ENCODE results near the gene TSSK3. TPM values are rescaled to one million over a fixed set of nuclear protein-coding genes. Genes with fewer than 3 reads are reported as not detected.

The TSSK3 gene
- total RNA-seq: under 1 TPM in 1 of 2 experiments, not detected in 1; 0.21 TPM

GRCh38 chr1:32362474-32363313 lies at the start of gene TSSK3, which contains the start of gene FAM229A:
Gene TSSK3, plus strand, starts transcription at chr1:32362539. Its CDS starts 163 bp downstream, at chr1:32362702.
Gene FAM229A, minus strand, starts transcription at chr1:32362485. Its CDS starts 394 bp downstream, at chr1:32362091.
- no peak for DNase-seq
- H3K4me1 Mint-ChIP-seq (ENCODE audit: low read depth): peaks cover 21% of the 10 kb centered on the region
- H3K4me3 Mint-ChIP-seq: no peak within 1 kb of the TSS
- no peaks in the 10 kb centered on the region for H3K27me3 Mint-ChIP-seq (ENCODE audit: low read depth)
- peaks cover 24% of the 10 kb centered on the region for H3K36me3 Mint-ChIP-seq (ENCODE audit: low read depth)
- ChIA-PET POLR2A (interaction anchor here (1.0 kb wide), 1 partner anchor 10 kb away, joined by 3 read pairs; no protein-coding TSS in a partner anchor), CTCF (interaction anchor here (0.9 to 1.0 kb wide), 2 partner anchors 12 to 114 kb away, joined by 3 to 4 read pairs; no protein-coding TSS in a partner anchor)
- H3K9me3 Mint-ChIP-seq (ENCODE audit: insufficient read depth): no peaks in the 10 kb centered on the region
- H3K27ac Mint-ChIP-seq: no peak within 1 kb of the TSS
- ATAC-seq: no peak

GRCh38 chr1:32316903-32317277 lies 45.4 kb upstream of the TSSK3 start:
- Mint-ChIP-seq H3K4me1 (ENCODE audit: low read depth) (peaks cover 22% of the 10 kb centered on the region), H3K4me3 (no peak overlapping the region), H3K36me3 (ENCODE audit: low read depth) (peaks cover 39% of the 10 kb centered on the region), H3K27ac (no peak overlapping the region), H3K27me3 (ENCODE audit: low read depth) (no peaks in the 10 kb centered on the region), H3K9me3 (ENCODE audit: insufficient read depth) (no peaks in the 10 kb centered on the region)
- DNase-seq: no peak
- ChIA-PET CTCF (interaction anchor here (1.0 kb wide), 1 partner anchor 102 kb away, joined by 3 read pairs; no protein-coding TSS in a partner anchor), POLR2A (no interaction called here)
- ATAC-seq: no peak

- peaks cover 47% of the 10 kb centered on the region for H3K36me3 Mint-ChIP-seq (ENCODE audit: low read depth)
- no peaks in the 10 kb centered on the region for H3K27me3 Mint-ChIP-seq (ENCODE audit: low read depth)
- no peaks in the 10 kb centered on the region for H3K9me3 Mint-ChIP-seq (ENCODE audit: insufficient read depth)
- H3K4me1 Mint-ChIP-seq (ENCODE audit: low read depth): peaks cover 35% of the 10 kb centered on the region
- no peak overlapping the region for H3K27ac Mint-ChIP-seq
- POLR2A ChIA-PET: interaction anchor here (0.6 to 1.1 kb wide), 2 partner anchors 31 to 112 kb away, joined by 3 read pairs; no protein-coding TSS in a partner anchor
- no peak overlapping the region for H3K4me3 Mint-ChIP-seq
- ATAC-seq (no peak), DNase-seq (no peak)
- CTCF ChIA-PET: no interaction called here
Observed at GRCh38 chr1:32318127-32318869, 44.0 kb upstream of the TSSK3 start.

DNA sequence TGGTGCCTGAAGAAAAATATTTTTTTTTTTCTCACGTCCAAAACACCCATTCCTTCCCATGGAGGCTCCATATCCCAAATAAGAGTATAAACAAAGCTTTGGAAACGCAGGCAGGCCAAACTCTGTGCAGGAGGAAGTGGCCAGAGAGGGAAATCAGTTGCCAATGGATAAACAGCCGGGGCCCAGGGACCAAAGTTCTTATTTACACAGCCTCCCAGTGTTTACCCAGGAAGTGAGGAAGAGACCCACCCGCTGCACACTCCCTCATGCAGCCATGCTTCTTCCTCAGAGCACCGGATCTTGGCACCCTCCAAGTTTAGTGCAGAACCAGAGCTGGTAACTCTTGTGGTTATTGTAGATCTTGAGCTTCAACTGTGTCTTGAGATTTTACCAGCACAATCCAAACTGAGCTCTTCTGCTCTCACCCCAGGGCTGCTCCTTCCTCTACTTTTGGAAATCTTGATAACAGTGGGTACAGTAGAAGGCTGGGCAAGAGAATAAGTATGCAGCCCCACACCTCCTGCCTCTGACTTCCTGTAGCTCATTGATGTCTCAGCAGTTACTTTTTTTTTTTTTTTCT lies 40.5 kb upstream of the TSSK3 start:
- POLR2A ChIA-PET: interaction anchor here (0.7 to 2.1 kb wide), 8 partner anchors 9 to 329 kb away, joined by 3 to 14 read pairs (median 4); partner anchors contain the start of genes BSDC1, IQCC, MARCKSL1 and RBBP4
- H3K9me3 Mint-ChIP-seq (ENCODE audit: insufficient read depth): no peaks in the 10 kb centered on the region
- CTCF ChIA-PET: interaction anchor here (0.6 to 4.4 kb wide), 13 partner anchors 10 to 183 kb away, joined by 3 to 22 read pairs (median 4); partner anchors contain the start of gene MARCKSL1
- H3K27ac Mint-ChIP-seq: peak overlapping the region; percentile 84
- peak overlapping the region; percentile 40 for H3K4me3 Mint-ChIP-seq
- no peaks in the 10 kb centered on the region for H3K27me3 Mint-ChIP-seq (ENCODE audit: low read depth)
- H3K4me1 Mint-ChIP-seq (ENCODE audit: low read depth): peaks cover 43% of the 10 kb centered on the region
- H3K36me3 Mint-ChIP-seq (ENCODE audit: low read depth): peaks cover 52% of the 10 kb centered on the region
- peak; percentile 83 for ATAC-seq
- DNase-seq: peak; percentile 51

GRCh38 chr1:32327204-32327603 lies 35.1 kb upstream of the TSSK3 start:
- H3K36me3 Mint-ChIP-seq (ENCODE audit: low read depth): peaks cover 74% of the 10 kb centered on the region
- no peaks in the 10 kb centered on the region for H3K27me3 Mint-ChIP-seq (ENCODE audit: low read depth)
- H3K4me3 Mint-ChIP-seq: no peak overlapping the region
- no peak overlapping the region for H3K27ac Mint-ChIP-seq
- CTCF ChIA-PET: no interaction called here
- peaks cover 24% of the 10 kb centered on the region for H3K4me1 Mint-ChIP-seq (ENCODE audit: low read depth)
- no peaks in the 10 kb centered on the region for H3K9me3 Mint-ChIP-seq (ENCODE audit: insufficient read depth)
- POLR2A ChIA-PET: interaction anchor here (0.6 kb wide), 1 partner anchor 9 kb away, joined by 3 read pairs; the partner anchor contains the start of gene MARCKSL1
- DNase-seq (no peak), ATAC-seq (no peak)

DNA sequence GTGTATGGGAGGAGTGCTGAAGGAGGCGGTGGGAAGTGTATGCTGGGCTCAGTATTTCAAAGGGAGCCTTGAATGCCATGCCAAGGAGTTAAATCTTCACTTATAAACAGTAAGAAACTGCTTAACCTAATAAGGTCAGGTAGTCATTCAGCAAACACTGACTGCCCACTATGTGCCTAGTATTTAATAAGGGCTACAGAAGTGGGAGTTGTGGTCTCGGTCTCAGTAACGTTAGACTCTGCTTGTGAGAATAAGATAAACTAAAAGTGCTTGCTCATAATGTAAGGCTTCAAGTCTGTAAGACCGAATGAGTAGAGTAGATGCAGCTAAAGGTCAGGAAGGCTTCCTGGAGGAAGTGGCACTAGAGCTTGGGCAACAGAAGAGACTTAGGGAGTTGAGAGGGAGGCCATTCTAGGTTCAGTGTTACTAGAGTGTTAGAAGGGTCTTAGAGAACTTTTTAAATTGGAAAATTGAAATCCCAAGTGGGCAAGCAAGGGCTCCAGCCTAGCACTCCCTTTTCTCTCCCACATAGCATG lies 32.3 kb upstream of the TSSK3 start:
- peaks cover 76% of the 10 kb centered on the region for H3K36me3 Mint-ChIP-seq (ENCODE audit: low read depth)
- CTCF ChIA-PET: no interaction called here
- H3K4me3 Mint-ChIP-seq: no peak overlapping the region
- H3K4me1 Mint-ChIP-seq (ENCODE audit: low read depth): peaks cover 17% of the 10 kb centered on the region
- H3K9me3 Mint-ChIP-seq (ENCODE audit: insufficient read depth): no peaks in the 10 kb centered on the region
- no peak for ATAC-seq
- no peaks in the 10 kb centered on the region for H3K27me3 Mint-ChIP-seq (ENCODE audit: low read depth)
- DNase-seq: no peak
- H3K27ac Mint-ChIP-seq: peak overlapping the region; percentile 5
- POLR2A ChIA-PET: interaction anchor here (2.2 kb wide), 1 partner anchor 8 kb away, joined by 6 read pairs; no protein-coding TSS in a partner anchor

- Mint-ChIP-seq H3K27me3 (ENCODE audit: low read depth) (no peaks in the 10 kb centered on the region), H3K9me3 (ENCODE audit: insufficient read depth) (no peaks in the 10 kb centered on the region), H3K4me1 (ENCODE audit: low read depth) (peaks cover 17% of the 10 kb centered on the region), H3K27ac (peak overlapping the region; percentile 1), H3K36me3 (ENCODE audit: low read depth) (peaks cover 70% of the 10 kb centered on the region), H3K4me3 (no peak overlapping the region)
- CTCF ChIA-PET: no interaction called here
- DNase-seq (no peak), ATAC-seq (no peak)
- POLR2A ChIA-PET: interaction anchor here (0.6 to 2.2 kb wide), 2 partner anchors 9 to 13 kb away, joined by 3 to 6 read pairs; no protein-coding TSS in a partner anchor
Observed at GRCh38 chr1:32330558-32331151, 31.7 kb upstream of the TSSK3 start.

- CTCF ChIA-PET: interaction anchor here (1.0 kb wide), 1 partner anchor 28 kb away, joined by 4 read pairs; no protein-coding TSS in a partner anchor
- Mint-ChIP-seq H3K36me3 (ENCODE audit: low read depth) (peaks cover 68% of the 10 kb centered on the region), H3K27ac (no peak overlapping the region), H3K4me1 (ENCODE audit: low read depth) (peaks cover 17% of the 10 kb centered on the region), H3K9me3 (ENCODE audit: insufficient read depth) (no peaks in the 10 kb centered on the region), H3K4me3 (no peak overlapping the region), H3K27me3 (ENCODE audit: low read depth) (no peaks in the 10 kb centered on the region)
- ATAC-seq (no peak), DNase-seq (no peak)
- POLR2A ChIA-PET: interaction anchor here (2.2 kb wide), 1 partner anchor 10 kb away, joined by 6 read pairs; no protein-coding TSS in a partner anchor
Observed at GRCh38 chr1:32331549-32331948, 30.8 kb upstream of the TSSK3 start.

DNA sequence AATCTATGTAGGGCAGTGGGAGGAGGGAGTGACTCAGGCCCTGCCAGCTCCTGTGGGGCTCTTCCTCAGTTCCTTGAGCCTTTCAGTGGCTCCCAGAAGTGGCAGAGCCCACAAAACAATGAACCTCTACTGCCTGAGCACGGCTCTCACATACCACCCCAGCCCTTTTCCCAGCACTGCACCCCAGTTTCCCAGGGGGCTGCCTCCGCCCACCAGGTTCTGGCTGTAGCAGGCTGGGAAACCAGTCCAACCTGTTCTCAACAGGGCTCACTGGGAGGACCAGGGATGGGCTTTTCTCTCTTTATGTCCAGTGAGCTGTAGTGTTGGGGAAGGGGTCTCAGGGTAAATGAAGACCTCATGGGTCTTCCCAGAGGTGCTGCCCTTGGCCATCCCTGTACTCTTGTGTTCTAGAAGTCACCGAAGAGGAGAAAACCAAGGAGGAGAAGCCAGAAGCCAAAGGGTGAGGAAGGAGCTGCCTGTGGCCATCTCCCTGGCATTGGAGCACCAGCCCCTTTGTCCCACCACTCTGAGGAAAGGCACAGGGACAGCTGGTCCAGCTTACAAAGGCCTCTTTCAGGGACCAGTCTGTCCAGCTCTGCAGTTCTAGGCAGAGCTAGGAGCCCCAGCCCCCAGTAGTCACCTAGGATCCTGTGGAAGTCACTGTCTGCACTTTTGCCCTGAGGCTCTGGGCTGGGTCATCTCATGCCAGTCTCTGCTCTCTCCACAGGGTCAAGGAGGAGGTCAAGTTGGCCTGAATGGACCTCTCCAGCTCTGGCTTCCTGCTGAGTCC lies 29.9 kb upstream of the TSSK3 start:
- peaks cover 61% of the 10 kb centered on the region for H3K36me3 Mint-ChIP-seq (ENCODE audit: low read depth)
- DNase-seq (no peak), ATAC-seq (no peak)
- no peak overlapping the region for H3K4me3 Mint-ChIP-seq
- peaks cover 26% of the 10 kb centered on the region for H3K4me1 Mint-ChIP-seq (ENCODE audit: low read depth)
- no peaks in the 10 kb centered on the region for H3K27me3 Mint-ChIP-seq (ENCODE audit: low read depth)
- no peak overlapping the region for H3K27ac Mint-ChIP-seq
- ChIA-PET CTCF (interaction anchor here (0.6 to 1.7 kb wide), 5 partner anchors 27 to 311 kb away, joined by 3 to 7 read pairs (median 3); no protein-coding TSS in a partner anchor), POLR2A (interaction anchor here (1.0 to 2.2 kb wide), 5 partner anchors 9 to 122 kb away, joined by 3 to 6 read pairs (median 4); no protein-coding TSS in a partner anchor)
- H3K9me3 Mint-ChIP-seq (ENCODE audit: insufficient read depth): no peaks in the 10 kb centered on the region
